PC-3 (cell line): ENCODE results near the gene LRRTM4. TPM values are rescaled to one million over a fixed set of nuclear protein-coding genes. Genes with fewer than 3 reads are reported as not detected.
A peak's percentile ranks its signal among the peaks of the same experiment; 100 is the strongest.

Experiments used
- ATAC-seq: fragments of 200-7000 bp; cut with Tn5 transposase; 2 replicates; pipeline ENCODE4 v1.9.1; 2020; ENCODE audit warnings: mild to moderate bottlenecking, moderate library complexity
- BruUV-seq: library from RNA; stranded (reverse); fragments of 400-500 nt; replicated peaks from 2 replicates; lab custom pipeline; 2021; lab: Mats Ljungman, UMichigan
- CTCF ChIA-PET: fragments of 300-600 bp; sonication (Branson Sonifier 250); formaldehyde crosslinking; loops from one replicate; lab custom pipeline; 2022; ENCODE audit warnings: antibody characterized with exemption; lab: Charles Lee
- POLR2A ChIA-PET: fragments of 300-600 bp; sonication (Branson Sonifier 250); formaldehyde crosslinking; loops from one replicate; lab custom pipeline; 2022; ENCODE audit warnings: antibody characterized with exemption; ENCODE audit not compliant: unreplicated experiment; lab: Charles Lee
- DNase-seq: peaks from one replicate; pipeline ENCODE4 v3.0.0-alpha.2; 2015
- H2AFZ ChIP-seq: fragments of 300-600 bp; sonication (generic); 2 replicates; pipeline ENCODE4 v1.6.0; 2016; ENCODE audit warnings: antibody characterized with exemption, low read length
- H3F3A ChIP-seq: fragments of 300-600 bp; sonication (generic); one replicate; pipeline ENCODE4 v1.6.0; 2017; ENCODE audit warnings: antibody characterized with exemption, low read length, control low read depth, mild to moderate bottlenecking; ENCODE audit not compliant: unreplicated experiment
- H3K27ac ChIP-seq: fragments of 300-600 bp; sonication (generic); 2 replicates; pipeline ENCODE4 v1.5.1; 2016; ENCODE audit warnings: mild to moderate bottlenecking, low read length
- H3K27me3 ChIP-seq: fragments of 300-600 bp; sonication (generic); 2 replicates; pipeline ENCODE4 v1.6.1; 2016; ENCODE audit warnings: low read length, mixed read lengths
- H3K36me3 ChIP-seq: fragments of 300-600 bp; sonication (generic); 2 replicates; pipeline ENCODE4 v1.6.1; 2016; ENCODE audit warnings: low read depth, mixed run types, low read length, mixed read lengths
- H3K4me1 ChIP-seq: fragments of 300-600 bp; sonication (generic); 2 replicates; pipeline ENCODE4 v1.5.1; 2016; ENCODE audit warnings: low read length; ENCODE audit not compliant: insufficient read depth
- H3K4me2 ChIP-seq: fragments of 300-600 bp; sonication (generic); 2 replicates; pipeline ENCODE4 v1.6.0; 2016; ENCODE audit warnings: low read length
- H3K4me3 ChIP-seq: fragments of 300-600 bp; sonication (generic); 2 replicates; pipeline ENCODE4 v1.5.1; 2016; ENCODE audit warnings: mild to moderate bottlenecking, low read length, mixed read lengths
- H3K79me2 ChIP-seq: fragments of 300-600 bp; sonication (generic); 2 replicates; pipeline ENCODE4 v1.6.1; 2017; ENCODE audit warnings: low read length, mixed read lengths
- H3K9ac ChIP-seq: fragments of 300-600 bp; sonication (generic); 2 replicates; pipeline ENCODE4 v1.6.0; 2016; ENCODE audit warnings: mild to moderate bottlenecking, low read length
- H3K9me2 ChIP-seq: fragments of 300-600 bp; sonication (generic); replicated peaks from 2 replicates; pipeline ENCODE4 v1.6.1; 2016; ENCODE audit warnings: mixed run types, low read length, mixed read lengths
- H3K9me3 ChIP-seq: fragments of 300-600 bp; sonication (generic); 2 replicates; pipeline ENCODE4 v1.6.1; 2016; ENCODE audit warnings: low read length, mixed read lengths
- H4K20me1 ChIP-seq: fragments of 300-600 bp; sonication (generic); 2 replicates; pipeline ENCODE4 v1.6.1; 2016; ENCODE audit warnings: low read length, mixed read lengths
- EZH2 ChIP-seq: fragments of 300-600 bp; sonication (generic); IDR thresholded peaks from one replicate; pipeline ENCODE4 v1.6.1; 2017; ENCODE audit warnings: antibody characterized with exemption, mild to moderate bottlenecking, low read length; ENCODE audit not compliant: unreplicated experiment
- EZH2phosphoT487 ChIP-seq: fragments of 300-600 bp; sonication (generic); IDR thresholded peaks from 2 replicates; pipeline ENCODE4 v1.6.1; 2018; ENCODE audit warnings: mild to moderate bottlenecking, antibody characterized with exemption, low read length, borderline replicate concordance
- intact Hi-C: fragments of 100-400 bp; cut with micrococcal nuclease; formaldehyde crosslinking; loops from 2 replicates; pipeline ENCODE4 v1.9.0; 2023
- total RNA-seq: library from RNA; depleted of rRNA; stranded (reverse); fragments of >200 nt; gene quantifications from 2 replicates; pipeline ENCODE4 v1.2.3, GENCODE V29; 2014
- TF ChIP-seq, protein P1 (sequence below): fragments of 300-600 bp; sonication (generic); conservative IDR thresholded peaks from 2 replicates; pipeline ENCODE4 v1.5.1; 2017; ENCODE audit warnings: antibody characterized with exemption, low read depth, mild to moderate bottlenecking, low read length

Gene LRRTM4
- total RNA-seq, 1 experiment from 2014 or later = not detected

DNA sequence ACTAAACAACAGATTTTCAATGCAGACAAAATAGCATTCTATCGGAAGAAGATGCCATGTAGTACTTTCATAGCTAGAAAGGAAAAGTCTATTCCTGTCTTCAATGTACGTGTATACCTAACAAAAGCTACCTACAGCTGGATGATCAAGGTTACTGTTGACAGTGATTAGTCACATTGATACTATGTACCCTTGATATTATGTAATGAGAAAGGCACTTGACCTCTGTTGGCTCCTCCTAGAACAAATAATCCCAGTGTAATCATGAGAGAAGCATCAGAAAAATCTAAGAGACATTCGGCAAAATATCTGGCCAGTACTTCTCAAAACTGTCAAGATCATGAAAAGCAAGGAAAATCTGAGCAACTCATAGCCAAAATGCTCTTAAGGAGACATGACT is 44.4 kb upstream of the LRRTM4 start:
- H3K27me3 ChIP-seq = no peaks in the 10 kb centered on the region
- no peaks in the 10 kb centered on the region for H4K20me1 ChIP-seq
- no peak overlapping the region for H3K4me3 ChIP-seq
- no peak overlapping the region for H3K27ac ChIP-seq
- peaks cover 3% of the 10 kb centered on the region; the same call in 1 of the 2 replicates for H3K9me3 ChIP-seq
- intact Hi-C loops = no loop called here
- DNase-seq = peak; percentile 7
- TF ChIP-seq EZH2phosphoT487 (no peak), EZH2 (no peak)
- TF ChIP-seq, protein P1, sequence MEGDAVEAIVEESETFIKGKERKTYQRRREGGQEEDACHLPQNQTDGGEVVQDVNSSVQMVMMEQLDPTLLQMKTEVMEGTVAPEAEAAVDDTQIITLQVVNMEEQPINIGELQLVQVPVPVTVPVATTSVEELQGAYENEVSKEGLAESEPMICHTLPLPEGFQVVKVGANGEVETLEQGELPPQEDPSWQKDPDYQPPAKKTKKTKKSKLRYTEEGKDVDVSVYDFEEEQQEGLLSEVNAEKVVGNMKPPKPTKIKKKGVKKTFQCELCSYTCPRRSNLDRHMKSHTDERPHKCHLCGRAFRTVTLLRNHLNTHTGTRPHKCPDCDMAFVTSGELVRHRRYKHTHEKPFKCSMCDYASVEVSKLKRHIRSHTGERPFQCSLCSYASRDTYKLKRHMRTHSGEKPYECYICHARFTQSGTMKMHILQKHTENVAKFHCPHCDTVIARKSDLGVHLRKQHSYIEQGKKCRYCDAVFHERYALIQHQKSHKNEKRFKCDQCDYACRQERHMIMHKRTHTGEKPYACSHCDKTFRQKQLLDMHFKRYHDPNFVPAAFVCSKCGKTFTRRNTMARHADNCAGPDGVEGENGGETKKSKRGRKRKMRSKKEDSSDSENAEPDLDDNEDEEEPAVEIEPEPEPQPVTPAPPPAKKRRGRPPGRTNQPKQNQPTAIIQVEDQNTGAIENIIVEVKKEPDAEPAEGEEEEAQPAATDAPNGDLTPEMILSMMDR = no peak
- ChIA-PET CTCF (no interaction called here), POLR2A (no interaction called here)
- no TSS peak for BruUV-seq
- no peak overlapping the region for H3K4me2 ChIP-seq
- no peaks in the 10 kb centered on the region for H3K79me2 ChIP-seq
- no peaks in the 10 kb centered on the region for H3K4me1 ChIP-seq
- H3K9me2 ChIP-seq = no peaks in the 10 kb centered on the region
- H3K9ac ChIP-seq = no peak overlapping the region
- no peaks in the 10 kb centered on the region for H3F3A ChIP-seq
- no peaks in the 10 kb centered on the region for H3K36me3 ChIP-seq
- no peak overlapping the region for H2AFZ ChIP-seq
- ATAC-seq = no peak

GRCh38 chr2:77566131-77566530 is 44.0 kb upstream of the LRRTM4 start:
- H3F3A ChIP-seq = no peaks in the 10 kb centered on the region
- ATAC-seq (no peak), DNase-seq (no peak)
- no peak overlapping the region for H3K4me3 ChIP-seq
- H3K9me2 ChIP-seq = no peaks in the 10 kb centered on the region
- H4K20me1 ChIP-seq = no peaks in the 10 kb centered on the region
- TF ChIP-seq, protein P1 = no peak
- TF ChIP-seq EZH2 (no peak), EZH2phosphoT487 (no peak)
- H3K9me3 ChIP-seq = no peaks in the 10 kb centered on the region; the same call in 1 of the 2 replicates
- H3K79me2 ChIP-seq = no peaks in the 10 kb centered on the region
- H3K27ac ChIP-seq = no peak overlapping the region
- H3K4me2 ChIP-seq = no peak overlapping the region
- POLR2A ChIA-PET = no interaction called here
- CTCF ChIA-PET = no interaction called here
- H3K36me3 ChIP-seq = no peaks in the 10 kb centered on the region
- no peaks in the 10 kb centered on the region for H3K4me1 ChIP-seq
- no TSS peak for BruUV-seq
- intact Hi-C loops = no loop called here
- no peaks in the 10 kb centered on the region for H3K27me3 ChIP-seq
- H2AFZ ChIP-seq = no peak overlapping the region
- H3K9ac ChIP-seq = no peak overlapping the region

DNA sequence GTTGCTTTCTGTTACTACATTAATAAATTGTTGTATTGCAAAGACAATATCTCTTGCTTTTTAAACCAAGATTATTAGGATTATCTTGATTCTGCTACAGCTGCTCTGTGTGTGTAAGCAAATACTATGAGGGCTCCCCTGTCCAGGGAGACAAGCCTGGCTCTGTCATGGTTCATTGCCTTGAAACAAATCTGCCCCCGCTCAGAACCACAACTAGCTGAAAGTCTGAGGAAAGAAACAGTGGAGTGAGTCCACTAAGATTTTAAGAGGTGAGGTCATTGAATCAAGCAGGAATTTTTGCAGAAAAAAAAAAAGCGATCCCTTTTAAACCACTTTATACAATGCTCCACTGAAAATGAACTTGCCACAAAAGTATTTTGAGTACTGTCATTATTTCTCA is 30.8 kb upstream of the LRRTM4 start:
- DNase-seq = no peak
- H3F3A ChIP-seq = no peaks in the 10 kb centered on the region
- 0 out of 2 replicates have a peak, but pooled peaks cover 4% of the 10 kb centered on the region for H3K9me3 ChIP-seq
- ATAC-seq = no peak
- no peak overlapping the region for H3K9ac ChIP-seq
- no peaks in the 10 kb centered on the region for H3K79me2 ChIP-seq
- H3K4me2 ChIP-seq = no peak overlapping the region
- no peaks in the 10 kb centered on the region for H4K20me1 ChIP-seq
- H3K4me1 ChIP-seq = no peaks in the 10 kb centered on the region
- H3K27me3 ChIP-seq = no peaks in the 10 kb centered on the region
- H2AFZ ChIP-seq = no peak overlapping the region
- H3K4me3 ChIP-seq = no peak overlapping the region
- no TSS peak for BruUV-seq
- ChIA-PET POLR2A (no interaction called here), CTCF (no interaction called here)
- no peak overlapping the region for H3K27ac ChIP-seq
- TF ChIP-seq EZH2phosphoT487 = no peak
- H3K36me3 ChIP-seq = no peaks in the 10 kb centered on the region
- H3K9me2 ChIP-seq = no peaks in the 10 kb centered on the region
- intact Hi-C loops = no loop called here
